Endothelial cell of umbilical vein (primary cell): Measurements from ENCODE around the gene NSUN6. TPM values are rescaled to one million over a fixed set of nuclear protein-coding genes. Genes with fewer than 3 reads are reported as not detected.

Source experiments
- BruUV-seq: library from RNA; stranded (reverse); fragments of 400-500 nt; replicated peaks from 2 replicates; lab custom pipeline; 2021; lab: Mats Ljungman, UMichigan
- CTCF ChIA-PET: fragments of 300-600, 350-600 bp; sonication (Branson Sonifier 250); formaldehyde crosslinking; loops from one replicate; lab custom pipeline; 2021; ENCODE audit warnings: antibody characterized with exemption, inconsistent platforms; lab: Charles Lee
- POLR2A ChIA-PET: fragments of 300-600, 350-600 bp; sonication (Branson Sonifier 250); formaldehyde crosslinking; loops from one replicate; lab custom pipeline; 2021; ENCODE audit warnings: antibody characterized with exemption, inconsistent platforms; lab: Charles Lee
- DNase-seq: peaks from one replicate; pipeline ENCODE4 v3.0.0-alpha.2; 2011; ENCODE audit warnings: low read depth, low spot score
- FAIRE-seq: peaks from 2 replicates; lab custom pipeline; 2011; peaks lifted over from hg19 to GRCh38; lab: Jason Lieb, UNC
- H2AFZ ChIP-seq: 2 replicates; pipeline ENCODE4 v1.6.0; 2012; ENCODE audit warnings: low read depth, low read length, control low read depth, inconsistent platforms
- H3K27ac ChIP-seq: 2 replicates; pipeline ENCODE4 v1.5.1; 2011; ENCODE audit warnings: low read depth, mild to moderate bottlenecking, control low read depth, low read length, moderate library complexity; ENCODE audit not compliant: insufficient read depth
- H3K27me3 ChIP-seq, 2 experiments: 2 replicates each; pipeline versions ENCODE4 v1.6.0 to v1.6.1; 2011; ENCODE audit warnings: low read length in 2 of 2, mixed read lengths in 1 of 2; ENCODE audit not compliant: control insufficient read depth in 2 of 2, insufficient read depth in 2 of 2
- H3K36me3 ChIP-seq, 2 experiments: 2 replicates in 1 of 2; 3 replicates in 1 of 2; pipeline ENCODE4 v1.5.1; 2011; ENCODE audit warnings: low read length in 2 of 2, mild to moderate bottlenecking in 1 of 2, moderate library complexity in 1 of 2; ENCODE audit not compliant: control insufficient read depth in 2 of 2, insufficient read depth in 2 of 2; ENCODE audit errors: extremely low read depth in 1 of 2
- H3K4me1 ChIP-seq: 3 replicates; pipeline ENCODE4 v1.5.1; 2011; ENCODE audit warnings: mild to moderate bottlenecking, low read length; ENCODE audit not compliant: control insufficient read depth, insufficient read depth; ENCODE audit errors: extremely low read depth
- H3K4me2 ChIP-seq: 2 replicates; pipeline ENCODE4 v1.6.1; 2011; ENCODE audit warnings: low read length, control low read depth, mixed read lengths; ENCODE audit not compliant: insufficient read depth
- H3K4me3 ChIP-seq, 3 experiments: fragments of 200-600 bp in 1 of 3; sonication (generic), shearing (Covaris generic) in 1 of 3; replicated peaks in 1 of 3; 2 replicates each; pipeline ENCODE4 v1.5.1; 2011 to 2016; ENCODE audit warnings: control low read depth in 3 of 3, low read length in 3 of 3, mild to moderate bottlenecking in 2 of 3, inconsistent platforms in 1 of 3, low read depth in 1 of 3, moderate library complexity in 1 of 3; ENCODE audit not compliant: insufficient read depth in 1 of 3
- H3K79me2 ChIP-seq: 2 replicates; pipeline ENCODE4 v1.6.0; 2012; ENCODE audit warnings: low read length, inconsistent platforms; ENCODE audit not compliant: control insufficient read depth, insufficient read depth
- H3K9ac ChIP-seq: replicated peaks from 2 replicates; pipeline ENCODE3; 2011; ENCODE audit warnings: low read length, control low read depth; ENCODE audit not compliant: insufficient read depth; ENCODE audit errors: extremely low read depth
- H3K9me1 ChIP-seq: replicated peaks from 3 replicates; pipeline ENCODE4 v1.6.0; 2011; ENCODE audit warnings: mild to moderate bottlenecking, low read length; ENCODE audit not compliant: control insufficient read depth, insufficient read depth; ENCODE audit errors: extremely low read depth
- H3K9me3 ChIP-seq: replicated peaks from 2 replicates; pipeline ENCODE4 v1.5.1; 2012; ENCODE audit warnings: low read length, inconsistent platforms; ENCODE audit not compliant: control insufficient read depth, insufficient read depth
- H4K20me1 ChIP-seq: replicated peaks from 2 replicates; pipeline ENCODE3; 2011; ENCODE audit warnings: mild to moderate bottlenecking, low read length; ENCODE audit not compliant: control insufficient read depth, insufficient read depth; ENCODE audit errors: extremely low read depth
- CTCF ChIP-seq, 2 donors: IDR thresholded peaks; 1 replicate in 1 of 2; 2 replicates in 1 of 2; pipeline ENCODE4 v1.5.1; 2011; ENCODE audit warnings: low read length in 2 of 2, mild to moderate bottlenecking in 2 of 2, moderate library complexity in 2 of 2, control low read depth in 1 of 2, inconsistent platforms in 1 of 2, low read depth in 1 of 2; ENCODE audit not compliant: insufficient read depth in 1 of 2; ENCODE audit errors: extremely low read depth in 1 of 2
- EZH2 ChIP-seq: IDR thresholded peaks from 2 replicates; pipeline ENCODE4 v1.6.1; 2012; ENCODE audit warnings: borderline replicate concordance, low read depth, mild to moderate bottlenecking, moderate library complexity, low read length, inconsistent platforms; ENCODE audit not compliant: severe bottlenecking
- FOS ChIP-seq: IDR thresholded peaks from 2 replicates; pipeline ENCODE4 v1.6.1; 2011; ENCODE audit warnings: mild to moderate bottlenecking, low read length, moderate library complexity, borderline replicate concordance; ENCODE audit not compliant: insufficient read depth
- GATA2 ChIP-seq: IDR thresholded peaks from 2 replicates; pipeline ENCODE4 v1.7.0; 2011; ENCODE audit warnings: low read depth, mild to moderate bottlenecking, moderate library complexity, mixed read lengths, low read length; ENCODE audit not compliant: insufficient read length, insufficient read depth
- MAX ChIP-seq: IDR thresholded peaks from 2 replicates; pipeline ENCODE4 v1.6.1; 2011; ENCODE audit not compliant: insufficient read depth, insufficient read length
- MYC ChIP-seq: IDR thresholded peaks from one replicate; pipeline ENCODE4 v1.6.1; 2011; ENCODE audit warnings: mild to moderate bottlenecking, low read depth, low read length
- POLR2AphosphoS5 ChIP-seq: IDR thresholded peaks from 2 replicates; pipeline ENCODE4 v1.6.1; 2012; ENCODE audit warnings: low read depth, mild to moderate bottlenecking, control low read depth, low read length, moderate library complexity; ENCODE audit not compliant: insufficient read depth
- dilution Hi-C: fragments of 300-500 bp; cut with MboI; formaldehyde crosslinking; loops from one replicate; pipeline ENCODE4 v1.15.0; 2019; ENCODE audit warnings: low sequenced_read_pairs; ENCODE audit not compliant: extremely low pct_ligation_motif_present
- intact Hi-C: fragments of 100-400 bp; cut with micrococcal nuclease; formaldehyde crosslinking; loops from one replicate; pipeline ENCODE4 v1.10.0; 2022
- polyA plus RNA-seq, 4 experiments: library from polyadenylated mRNA; depleted of rRNA in 3 of 4; stranded (reverse) in 3 of 4; unstranded in 1 of 4; fragments of >200 nt; gene quantifications; 2 replicates each; pipeline versions ENCODE4 v1.2.1 to v1.2.3, GENCODE V29; 2011 to 2012; ENCODE audit warnings: missing spikeins in 1 of 4
- total RNA-seq: library from RNA; stranded (reverse); gene quantifications from 2 replicates; pipeline ENCODE4 v1.2.3, GENCODE V29; 2021

Gene NSUN6
- total and polyA plus RNA-seq, 2 donors (not counting 3 experiments of a cell fraction or from before 2014, with no cell fraction given): 3.3 to 5.2 TPM

- H3K9me1 ChIP-seq: no peaks in the 10 kb centered on the region
- H4K20me1 ChIP-seq: no peaks in the 10 kb centered on the region
- H3K4me1 ChIP-seq: no peaks in the 10 kb centered on the region
- ChIA-PET CTCF (no interaction called here), POLR2A (no interaction called here)
- H3K36me3 ChIP-seq: no peaks in the 10 kb centered on the region
- H3K9me3 ChIP-seq: no peaks in the 10 kb centered on the region
- H3K79me2 ChIP-seq: no peaks in the 10 kb centered on the region
- no peak overlapping the region for H3K27ac ChIP-seq
- intact Hi-C loops (no loop called here), dilution Hi-C loops (no loop called here)
- no peak overlapping the region for H3K4me2 ChIP-seq
- no peak for FAIRE-seq
- no peak for DNase-seq
- no peak overlapping the region for H3K4me3 ChIP-seq
- no peak overlapping the region for H3K9ac ChIP-seq
- BruUV-seq: no TSS peak
- H3K27me3 ChIP-seq: no peaks in the 10 kb centered on the region
- H2AFZ ChIP-seq: no peak overlapping the region
- TF ChIP-seq GATA2: no peak
- TF ChIP-seq EZH2: no peak
- TF ChIP-seq FOS: no peak
- TF ChIP-seq POLR2AphosphoS5: no peak
Measured at GRCh38 chr10:18699849-18700840, 48.8 kb upstream of the NSUN6 start.

- no peaks in the 10 kb centered on the region for H3K4me1 ChIP-seq
- no peak overlapping the region for H3K4me2 ChIP-seq
- H3K9ac ChIP-seq: no peak overlapping the region
- POLR2A ChIA-PET: no interaction called here
- no peaks in the 10 kb centered on the region for H3K27me3 ChIP-seq
- no peaks in the 10 kb centered on the region for H3K9me1 ChIP-seq
- TF ChIP-seq MYC (no peak), MAX (no peak), CTCF (IDR thresholded peaks at IDR 0.05; ENCODE audit: extremely low read depth in 1 of 2, insufficient read depth in 1 of 2, low read depth in 1 of 2, low read length in 2 of 2) (no peak)
- FAIRE-seq (no peak), DNase-seq (no peak)
- no peaks in the 10 kb centered on the region for H3K36me3 ChIP-seq
- no peaks in the 10 kb centered on the region for H3K9me3 ChIP-seq
- no peaks in the 10 kb centered on the region for H4K20me1 ChIP-seq
- CTCF ChIA-PET: interaction anchor here (1.0 kb wide), 1 partner anchor 15 kb away, joined by 3 read pairs; no protein-coding TSS in a partner anchor
- H3K79me2 ChIP-seq: no peaks in the 10 kb centered on the region
- H2AFZ ChIP-seq: no peak overlapping the region
- no TSS peak for BruUV-seq
- intact Hi-C loops: no loop called here
- H3K27ac ChIP-seq: no peak overlapping the region
- no peak overlapping the region for H3K4me3 ChIP-seq
- dilution Hi-C loops: no loop called here
Measured at GRCh38 chr10:18690541-18690940, 39.2 kb upstream of the NSUN6 start.
